ENCODE results near the gene KRTAP10-11.
"Not testable (repeated sequence)": the region's sequence is repeated elsewhere in the genome, so short reads cannot be mapped to it uniquely, and the experiment has no call there.

KRTAP10-11 gene

GRCh38 chr21:44661567-44661966 is 15.4 kb downstream of the KRTAP10-11 start:
- not testable (repeated sequence) for DNase-seq (ENCODE audit: low read depth in 4 of 4, low spot score in 1 of 4)

DNA sequence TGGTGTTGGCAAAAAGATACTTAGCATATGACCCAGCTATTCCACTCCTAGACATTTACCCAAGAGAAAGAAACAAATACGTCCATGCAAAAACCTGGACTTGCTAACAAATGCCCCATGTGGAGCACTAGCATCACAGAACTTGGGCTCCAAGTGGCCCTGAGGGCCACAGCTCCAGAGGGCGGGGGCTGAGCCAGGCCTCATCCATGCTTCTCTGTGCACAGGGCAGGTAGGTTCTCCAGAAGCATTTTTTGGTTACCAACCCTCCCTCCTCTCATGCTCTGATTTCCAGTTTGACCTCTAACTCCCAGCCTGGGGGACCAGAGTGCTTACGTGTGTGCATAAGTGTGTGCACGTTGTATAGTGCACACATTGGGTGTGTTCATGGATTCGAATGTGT is 18.5 kb downstream of the KRTAP10-11 start:
- no peak for DNase-seq (ENCODE audit: low read depth in 4 of 4, low spot score in 1 of 4)

DNA sequence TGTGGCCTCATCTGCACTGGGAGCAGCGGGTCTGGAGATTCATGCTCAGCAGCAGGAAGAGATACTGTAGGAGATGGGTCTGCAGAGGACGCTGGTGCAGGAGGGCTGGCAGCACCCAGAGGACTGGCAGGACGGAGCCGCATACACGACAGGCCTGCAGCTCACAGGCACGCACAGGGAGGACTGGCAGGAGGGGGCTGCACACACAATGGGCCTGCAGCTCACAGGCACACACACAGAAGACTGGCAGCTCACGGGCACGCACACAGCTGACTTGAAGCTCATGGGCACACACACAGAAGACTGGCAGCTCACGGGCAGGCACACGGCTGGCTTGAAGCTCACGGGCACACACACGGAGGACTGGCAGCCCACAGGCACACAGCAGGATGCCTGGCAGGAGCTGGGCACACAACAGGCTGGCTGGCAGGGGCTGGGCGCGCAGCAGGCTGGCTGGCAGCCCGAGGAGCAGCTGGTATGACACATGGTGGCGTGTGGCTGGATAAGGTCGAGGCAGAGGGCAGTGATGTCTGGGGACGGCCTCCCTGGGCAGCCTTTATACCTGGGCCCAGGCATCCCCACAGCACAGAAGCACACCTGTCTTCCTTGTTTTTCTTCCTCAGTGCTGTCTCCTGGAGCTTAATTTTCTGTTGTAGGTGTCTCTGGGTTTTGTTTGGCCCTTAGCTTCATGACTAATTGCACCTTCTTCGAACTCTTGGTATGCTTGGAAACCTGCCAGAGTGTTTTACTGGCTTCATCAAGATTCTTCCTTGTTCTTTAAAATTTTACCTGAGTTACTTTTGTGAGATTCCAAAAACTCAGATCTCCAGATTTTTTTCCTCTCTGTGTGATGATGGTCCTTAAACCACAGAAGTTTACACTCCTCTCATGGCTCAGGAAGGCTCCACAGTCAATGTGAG is 20.4 kb downstream of the KRTAP10-11 start, which contains the start of gene KRTAP12-2:
Gene KRTAP12-2 (minus strand): TSS at position 527 of the 920 bp plus-strand sequence. CDS start 41 bp downstream, at position 486.
- DNase-seq (ENCODE audit: low read depth in 4 of 4, low spot score in 1 of 4) = no peak

- no peak for DNase-seq (ENCODE audit: low read depth in 4 of 4, low spot score in 1 of 4)
Observed at GRCh38 chr21:44667612-44668011, 21.4 kb downstream of the KRTAP10-11 start.

- no peak for DNase-seq (ENCODE audit: low read depth in 4 of 4, low spot score in 1 of 4)
Observed at GRCh38 chr21:44670642-44671432, 24.6 kb downstream of the KRTAP10-11 start.

GRCh38 chr21:44671911-44672310 is 25.7 kb downstream of the KRTAP10-11 start:
- no peak for DNase-seq (ENCODE audit: low read depth in 4 of 4, low spot score in 1 of 4)

- no peak for DNase-seq (ENCODE audit: low read depth in 4 of 4, low spot score in 1 of 4)
Observed at GRCh38 chr21:44677881-44678280, 31.7 kb downstream of the KRTAP10-11 start.

GRCh38 chr21:44681152-44681551 is 34.9 kb downstream of the KRTAP10-11 start:
- no peak for DNase-seq (ENCODE audit: low read depth in 4 of 4, low spot score in 1 of 4)

DNA sequence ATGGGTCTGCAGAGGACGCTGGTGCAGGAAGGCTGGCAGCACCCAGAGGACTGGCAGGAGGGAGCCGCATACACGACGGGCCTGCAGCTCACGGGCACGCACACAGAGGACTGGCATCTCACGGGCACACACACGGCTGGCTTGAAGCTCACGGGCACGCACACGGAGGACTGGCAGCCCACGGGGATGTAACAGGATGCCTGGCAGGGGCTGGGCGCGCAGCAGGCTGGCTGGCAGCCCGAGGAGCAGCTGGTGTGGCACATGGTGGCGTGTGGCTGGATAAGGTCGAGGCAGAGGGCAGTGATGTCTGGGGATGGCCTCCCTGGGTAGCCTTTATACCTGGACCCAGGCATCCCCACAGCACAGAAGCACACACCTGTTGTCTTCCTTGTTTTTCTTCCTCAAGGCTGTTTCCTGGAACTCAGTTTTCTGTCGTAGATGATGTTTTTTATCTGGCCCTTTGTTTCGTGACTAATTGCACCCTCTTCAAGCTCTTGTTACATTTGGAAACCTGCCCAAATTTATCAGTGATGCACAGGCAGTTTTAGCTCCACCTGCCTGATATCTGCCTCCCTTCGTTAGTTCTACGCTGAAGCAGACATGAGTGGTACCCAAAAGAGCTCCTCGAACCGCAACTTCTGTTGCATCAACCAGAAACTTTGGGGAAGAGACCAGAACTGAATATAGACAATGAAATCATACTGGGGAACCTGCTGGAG is 35.8 kb downstream of the KRTAP10-11 start, which contains the start of gene KRTAP12-1:
Gene KRTAP12-1 (minus strand): TSS at position 303 of the 719 bp plus-strand sequence. CDS start 40 bp downstream, at position 263.
- DNase-seq (ENCODE audit: low read depth in 4 of 4, low spot score in 1 of 4) = no peak

DNA sequence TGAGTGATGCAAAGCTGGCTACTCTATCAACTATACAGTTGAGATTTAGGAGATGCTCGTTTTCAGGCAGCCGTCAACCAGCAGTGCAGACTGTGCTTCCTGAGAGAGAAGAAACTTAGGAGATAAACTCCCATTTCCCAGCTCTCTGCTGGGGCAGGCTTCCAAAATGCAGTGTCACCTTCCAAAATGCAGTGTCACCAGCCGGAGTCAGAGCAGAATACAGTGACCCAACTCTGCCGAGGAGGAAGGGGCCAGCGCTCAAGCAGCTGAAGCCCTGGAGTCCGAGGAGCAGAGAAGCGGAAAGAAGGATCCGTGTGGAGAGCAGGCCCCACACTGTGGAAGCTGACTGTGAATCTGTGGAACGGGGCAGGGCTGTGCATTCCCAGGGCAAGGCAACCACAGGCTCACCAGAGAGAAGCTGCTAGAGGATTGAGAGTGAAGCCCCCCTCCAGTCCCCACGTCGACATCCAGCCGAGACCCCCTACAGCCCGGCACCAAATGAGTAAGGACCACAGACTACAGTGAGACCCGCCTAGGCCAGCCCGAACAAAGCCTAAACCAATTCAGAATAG is 36.5 kb downstream of the KRTAP10-11 start:
- DNase-seq (ENCODE audit: low read depth in 4 of 4, low spot score in 1 of 4) = no peak

GRCh38 chr21:44684077-44684476 is 37.9 kb downstream of the KRTAP10-11 start:
- no peak for DNase-seq (ENCODE audit: low read depth in 4 of 4, low spot score in 1 of 4)

DNA sequence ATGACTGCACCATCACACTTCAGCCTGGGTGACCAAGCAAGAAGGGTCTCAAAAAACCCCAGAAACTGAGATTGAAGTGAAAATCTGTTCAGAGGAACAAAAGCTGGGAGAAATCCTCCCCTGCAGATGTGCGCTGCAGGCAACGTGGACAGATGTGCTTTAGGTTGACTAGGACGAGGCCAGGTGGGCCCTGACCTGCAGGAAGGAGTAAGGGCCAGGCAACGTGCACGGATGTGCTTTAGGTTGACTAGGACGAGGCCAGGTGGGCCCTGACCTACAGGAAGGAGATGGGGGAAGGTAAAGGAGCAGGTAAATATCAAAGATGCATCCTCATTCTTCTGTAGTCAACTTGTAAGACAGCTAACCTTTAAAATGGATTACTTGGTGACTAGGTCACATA is 38.3 kb downstream of the KRTAP10-11 start:
- DNase-seq (ENCODE audit: low read depth in 4 of 4, low spot score in 1 of 4) = no peak

DNA sequence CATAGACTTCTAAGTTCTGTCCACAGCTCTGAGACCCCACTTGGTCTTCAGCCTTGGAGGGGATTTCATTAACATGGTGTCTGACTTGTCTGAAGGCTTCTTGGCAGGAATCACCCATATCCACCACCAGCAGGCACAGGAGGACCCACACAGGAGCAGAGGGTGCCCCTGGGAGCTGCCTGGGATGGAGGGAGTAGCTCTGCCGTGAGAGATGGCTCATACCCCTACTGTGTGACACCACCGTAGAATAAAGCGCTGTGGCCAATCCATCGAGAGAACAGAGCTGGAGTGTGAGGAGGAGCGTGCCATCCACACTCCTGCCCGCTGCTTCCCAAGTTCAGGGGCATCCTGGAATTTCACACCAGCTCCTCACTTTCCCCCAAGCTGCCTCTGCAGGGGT is 38.8 kb downstream of the KRTAP10-11 start:
- not testable (repeated sequence) for DNase-seq (ENCODE audit: low read depth in 4 of 4, low spot score in 1 of 4)

- no peak for DNase-seq (ENCODE audit: low read depth in 4 of 4, low spot score in 1 of 4)
Observed at GRCh38 chr21:44686000-44686781, 40.0 kb downstream of the KRTAP10-11 start.

DNA sequence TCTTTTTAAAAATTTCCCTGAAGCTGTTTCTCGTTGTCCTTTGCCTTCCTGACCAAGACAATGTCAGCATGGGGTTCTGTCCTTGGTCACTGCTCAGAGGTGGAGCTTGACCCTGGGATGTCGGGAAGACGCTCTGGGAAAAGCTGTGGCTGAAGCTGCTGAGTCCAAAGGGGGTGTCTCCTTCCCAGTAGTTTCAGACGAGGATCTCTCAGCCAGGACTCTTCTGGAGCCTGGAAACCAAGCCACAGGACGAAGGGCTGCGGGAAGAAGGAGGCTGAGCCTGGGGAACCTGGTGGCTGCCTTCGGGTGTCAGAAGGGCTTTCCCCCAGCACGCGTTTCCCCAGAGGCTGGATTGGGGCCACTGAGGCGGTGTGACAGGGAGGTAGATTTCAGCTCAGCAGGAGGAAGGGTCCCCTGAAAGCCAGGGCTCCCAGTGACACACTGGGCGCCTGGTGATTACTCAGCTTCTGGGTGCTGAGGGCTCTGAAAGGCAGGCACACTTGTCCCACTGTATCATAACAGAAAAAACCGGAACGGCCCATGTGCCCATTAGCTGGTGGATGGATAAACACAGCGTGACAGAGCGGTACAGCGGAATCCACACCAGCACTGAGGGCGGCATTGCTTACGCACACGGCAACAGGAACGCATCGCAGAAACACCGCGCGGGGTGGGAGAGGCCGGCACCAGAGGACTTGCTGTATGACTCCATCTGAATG is 40.8 kb downstream of the KRTAP10-11 start:
- DNase-seq (ENCODE audit: low read depth in 4 of 4, low spot score in 1 of 4) = no peak

DNA sequence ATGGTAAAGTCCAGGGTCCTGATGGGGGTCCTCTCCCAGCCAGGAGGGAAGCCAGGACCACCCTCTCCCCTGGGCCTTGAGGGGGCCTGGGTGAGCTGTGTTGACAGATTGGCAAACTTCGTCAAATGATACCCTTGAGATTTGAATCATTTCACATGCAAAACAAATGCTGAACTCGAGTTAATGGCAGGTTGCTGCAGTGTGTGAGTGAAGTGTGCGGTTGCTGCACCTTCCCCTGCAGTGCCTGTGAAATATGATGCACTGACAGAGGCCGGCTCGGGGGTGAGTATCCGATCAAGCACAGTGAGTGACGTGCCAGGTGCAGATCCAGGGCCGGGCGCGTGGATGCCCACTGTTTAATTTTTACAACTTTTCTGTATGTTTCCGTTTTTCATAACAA is 41.5 kb downstream of the KRTAP10-11 start:
- DNase-seq (ENCODE audit: low read depth in 4 of 4, low spot score in 1 of 4) = no peak

GRCh38 chr21:44689740-44690139 is 43.5 kb downstream of the KRTAP10-11 start:
- DNase-seq (ENCODE audit: low read depth in 4 of 4, low spot score in 1 of 4) = not testable (repeated sequence)

DNA sequence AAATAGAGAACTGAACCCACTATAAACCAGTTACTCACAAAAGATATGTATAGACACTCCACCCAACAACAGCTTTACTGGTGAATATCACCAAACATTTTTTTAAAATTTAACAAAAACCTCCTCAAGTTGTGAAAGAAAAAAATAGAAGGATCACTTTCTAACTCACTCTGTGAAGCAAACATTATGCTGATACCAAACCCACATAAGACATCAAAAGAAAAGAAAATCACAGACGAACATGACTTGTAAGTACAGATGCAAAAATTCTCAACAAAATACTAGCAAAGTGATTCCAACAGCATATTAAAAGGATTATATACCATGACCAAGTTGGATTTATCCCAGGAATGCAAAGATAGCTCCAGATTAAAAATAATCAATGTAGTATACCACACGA is 45.5 kb downstream of the KRTAP10-11 start:
- no peak for DNase-seq (ENCODE audit: low read depth in 4 of 4, low spot score in 1 of 4)

DNA sequence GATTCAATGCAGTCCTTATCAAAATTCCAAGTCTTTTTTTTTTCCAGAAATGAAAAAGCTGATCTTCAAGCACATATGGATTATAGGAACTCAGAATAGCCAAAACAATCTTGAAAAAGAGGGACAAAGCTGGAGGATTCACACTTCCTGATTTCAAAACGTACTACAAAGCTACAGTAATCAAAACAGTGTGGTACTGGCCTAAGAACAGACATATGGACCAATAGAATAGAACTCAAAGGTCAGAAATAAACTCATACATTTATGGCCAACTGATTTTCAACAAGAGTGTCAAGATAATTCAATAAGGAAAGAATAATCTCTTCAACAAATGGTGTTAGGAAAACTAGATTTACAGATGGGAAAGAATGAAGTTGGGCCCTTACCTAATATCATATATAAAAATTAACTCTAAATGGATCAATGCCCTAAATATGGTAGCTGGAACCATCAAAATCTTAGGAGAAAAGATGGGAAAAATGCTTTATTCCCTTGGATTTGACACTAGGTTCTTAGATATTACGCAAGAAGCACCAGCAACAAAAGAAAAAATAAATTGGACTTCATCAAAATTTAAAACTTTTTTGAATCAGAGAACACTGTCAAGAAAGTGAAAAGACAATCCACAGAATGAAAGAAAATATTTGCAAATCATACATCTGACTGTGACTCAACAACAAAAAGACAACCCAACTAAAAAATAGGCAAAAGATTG is 46.7 kb downstream of the KRTAP10-11 start:
- DNase-seq (ENCODE audit: low read depth in 4 of 4, low spot score in 1 of 4) = no peak
